ENCODE data around the gene EDRF1. TPM values are rescaled to one million over a fixed set of nuclear protein-coding genes. Genes with fewer than 3 reads are reported as not detected.

Gene EDRF1
- total RNA-seq, 1 donor from 2014 or later = 15.2 TPM

DNA sequence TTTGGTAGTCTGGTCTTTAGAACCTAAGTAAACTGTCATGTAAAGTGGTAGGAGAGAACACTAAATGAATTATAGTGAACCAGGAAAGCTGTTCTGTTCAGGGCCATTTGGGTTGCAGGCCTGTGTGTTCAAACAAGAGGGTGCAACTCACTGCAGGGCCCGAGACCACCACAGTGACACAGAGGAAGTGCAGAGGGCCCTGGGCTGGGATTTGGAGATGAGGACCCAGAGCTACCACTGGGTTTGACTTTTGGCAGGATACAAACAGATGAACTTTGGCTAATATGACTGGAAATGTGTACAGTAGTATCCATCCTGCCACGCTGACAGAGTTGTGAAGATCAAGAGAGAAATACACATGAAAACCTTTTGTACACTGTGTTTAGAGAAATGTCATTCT is 46.3 kb downstream of the EDRF1 start:
- Histone ChIP-seq H3K36me3 (ENCODE audit: control insufficient read depth, insufficient read depth, low read length) (peaks cover 1% of the 10 kb centered on the region), H3K27me3 (ENCODE audit: control insufficient read depth, insufficient read depth, low read length) (no peaks in the 10 kb centered on the region), H3K4me3 (ENCODE audit: low read depth, low read length) (no peak overlapping the region)
- TF ChIP-seq, protein P1, sequence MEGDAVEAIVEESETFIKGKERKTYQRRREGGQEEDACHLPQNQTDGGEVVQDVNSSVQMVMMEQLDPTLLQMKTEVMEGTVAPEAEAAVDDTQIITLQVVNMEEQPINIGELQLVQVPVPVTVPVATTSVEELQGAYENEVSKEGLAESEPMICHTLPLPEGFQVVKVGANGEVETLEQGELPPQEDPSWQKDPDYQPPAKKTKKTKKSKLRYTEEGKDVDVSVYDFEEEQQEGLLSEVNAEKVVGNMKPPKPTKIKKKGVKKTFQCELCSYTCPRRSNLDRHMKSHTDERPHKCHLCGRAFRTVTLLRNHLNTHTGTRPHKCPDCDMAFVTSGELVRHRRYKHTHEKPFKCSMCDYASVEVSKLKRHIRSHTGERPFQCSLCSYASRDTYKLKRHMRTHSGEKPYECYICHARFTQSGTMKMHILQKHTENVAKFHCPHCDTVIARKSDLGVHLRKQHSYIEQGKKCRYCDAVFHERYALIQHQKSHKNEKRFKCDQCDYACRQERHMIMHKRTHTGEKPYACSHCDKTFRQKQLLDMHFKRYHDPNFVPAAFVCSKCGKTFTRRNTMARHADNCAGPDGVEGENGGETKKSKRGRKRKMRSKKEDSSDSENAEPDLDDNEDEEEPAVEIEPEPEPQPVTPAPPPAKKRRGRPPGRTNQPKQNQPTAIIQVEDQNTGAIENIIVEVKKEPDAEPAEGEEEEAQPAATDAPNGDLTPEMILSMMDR (IDR thresholded peaks at IDR 0.05; ENCODE audit: insufficient read depth, low read length, poor library complexity, severe bottlenecking) = no peak
- DNase-seq (ENCODE audit: low read depth) = no peak

DNA sequence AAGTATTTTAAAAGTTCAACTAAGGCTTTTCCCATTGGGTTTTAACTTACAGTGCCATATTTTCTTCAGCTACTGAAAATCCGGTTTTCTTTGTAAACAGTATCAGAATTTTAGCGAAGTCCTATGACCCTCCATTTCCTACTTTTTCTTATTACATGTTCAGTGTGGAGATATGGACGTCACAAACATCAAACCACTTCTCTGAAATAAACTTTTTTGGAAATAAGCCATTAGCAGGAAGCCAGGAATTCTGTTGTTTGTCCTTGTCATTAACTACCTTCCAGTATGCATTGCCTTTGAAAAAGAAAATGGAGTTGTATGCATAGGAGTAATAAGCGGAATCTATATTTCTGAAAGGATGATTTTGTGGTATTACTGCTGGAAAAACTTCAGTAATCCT is 47.0 kb downstream of the EDRF1 start:
- Histone ChIP-seq H3K27me3 (ENCODE audit: control insufficient read depth, insufficient read depth, low read length) (no peaks in the 10 kb centered on the region), H3K36me3 (ENCODE audit: control insufficient read depth, insufficient read depth, low read length) (peaks cover 1% of the 10 kb centered on the region), H3K4me3 (ENCODE audit: low read depth, low read length) (no peak overlapping the region)
- DNase-seq (ENCODE audit: low read depth) = no peak
- TF ChIP-seq, protein P1 (IDR thresholded peaks at IDR 0.05; ENCODE audit: insufficient read depth, low read length, poor library complexity, severe bottlenecking) = no peak

DNA sequence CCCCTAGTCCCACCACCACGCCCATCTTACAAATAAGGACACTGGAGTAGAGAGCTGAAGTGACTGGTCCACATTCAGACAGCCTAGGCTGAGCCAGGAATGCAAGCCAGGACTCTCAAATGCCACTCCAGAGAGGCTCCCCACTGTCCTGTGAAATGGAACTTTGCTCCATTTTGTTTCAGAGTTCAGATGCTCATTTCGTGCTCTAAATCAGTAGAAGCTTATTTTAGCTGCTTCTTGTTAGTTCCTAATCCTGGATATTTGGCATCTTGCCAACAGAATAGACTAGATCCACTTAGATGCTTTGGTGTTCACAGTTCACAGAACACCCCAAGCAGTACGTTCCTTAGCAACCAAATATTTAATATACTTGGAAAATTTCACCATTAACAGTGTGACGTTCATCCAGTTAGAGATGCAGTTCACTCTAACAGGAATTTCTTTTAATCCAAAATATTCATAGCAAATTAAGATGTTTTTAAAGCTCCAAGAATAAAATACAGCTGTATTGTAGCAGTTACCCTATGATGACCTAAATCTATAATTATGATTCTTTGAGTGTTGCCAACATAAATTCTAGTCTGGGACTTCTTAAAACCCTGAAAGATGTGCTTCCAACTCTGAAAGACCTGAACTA is 48.8 kb downstream of the EDRF1 start:
- Histone ChIP-seq H3K36me3 (ENCODE audit: control insufficient read depth, insufficient read depth, low read length) (no peaks in the 10 kb centered on the region), H3K27me3 (ENCODE audit: control insufficient read depth, insufficient read depth, low read length) (no peaks in the 10 kb centered on the region), H3K4me3 (ENCODE audit: low read depth, low read length) (no peak overlapping the region)
- TF ChIP-seq, protein P1 (IDR thresholded peaks at IDR 0.05; ENCODE audit: insufficient read depth, low read length, poor library complexity, severe bottlenecking) = no peak
- no peak for DNase-seq (ENCODE audit: low read depth)

DNA sequence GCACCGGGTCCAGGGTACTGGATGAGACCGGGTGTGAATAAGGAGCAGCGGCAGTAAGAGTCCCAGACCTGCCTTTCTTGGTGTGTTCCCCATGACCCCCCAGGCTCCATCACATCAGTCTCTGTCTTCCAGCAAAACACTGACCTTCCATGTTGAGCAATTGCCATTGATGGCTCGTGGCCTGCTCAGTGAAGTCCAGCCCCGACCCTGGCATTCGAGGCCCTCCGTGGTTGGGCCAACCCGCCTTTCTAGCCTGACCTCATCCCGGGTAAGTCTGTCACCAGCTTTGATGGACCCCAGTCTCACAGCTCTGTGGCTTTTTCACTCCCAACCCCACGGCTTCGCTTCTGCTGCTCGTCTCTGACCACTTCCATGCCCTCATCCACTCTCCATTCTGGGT is 49.7 kb downstream of the EDRF1 start:
- H3K36me3 ChIP-seq (ENCODE audit: control insufficient read depth, insufficient read depth, low read length) = no peaks in the 10 kb centered on the region
- DNase-seq (ENCODE audit: low read depth) = no peak
- peaks cover 2% of the 10 kb centered on the region for H3K27me3 ChIP-seq (ENCODE audit: control insufficient read depth, insufficient read depth, low read length)
- TF ChIP-seq, protein P1 (IDR thresholded peaks at IDR 0.05; ENCODE audit: insufficient read depth, low read length, poor library complexity, severe bottlenecking) = no peak
- no peak overlapping the region for H3K4me3 ChIP-seq (ENCODE audit: low read depth, low read length)

DNA sequence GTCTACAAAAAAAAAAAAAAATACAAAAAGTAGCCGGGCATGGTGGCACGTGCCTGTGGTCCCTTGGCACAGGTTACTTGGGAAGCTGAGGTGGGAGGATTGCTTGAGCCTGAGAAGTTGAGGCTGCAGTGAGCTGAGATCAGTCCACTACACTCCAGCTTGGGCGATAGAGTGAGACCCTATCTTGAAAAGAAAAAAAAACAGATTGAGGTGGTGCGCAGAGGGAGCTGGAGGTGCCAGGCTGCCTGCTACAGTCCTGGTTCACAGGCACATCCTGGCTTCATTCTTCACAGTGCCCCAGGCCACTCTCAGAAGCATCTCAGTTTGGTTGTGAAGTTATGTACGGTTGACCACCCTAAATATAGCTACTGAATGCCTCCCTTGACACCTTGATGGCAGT is 51.3 kb downstream of the EDRF1 start:
- Histone ChIP-seq H3K27me3 (ENCODE audit: control insufficient read depth, insufficient read depth, low read length) (peaks cover 12% of the 10 kb centered on the region), H3K36me3 (ENCODE audit: control insufficient read depth, insufficient read depth, low read length) (no peaks in the 10 kb centered on the region), H3K4me3 (ENCODE audit: low read depth, low read length) (no peak overlapping the region)
- TF ChIP-seq, protein P1 (IDR thresholded peaks at IDR 0.05; ENCODE audit: insufficient read depth, low read length, poor library complexity, severe bottlenecking) = no peak
- no peak for DNase-seq (ENCODE audit: low read depth)

All from kidney epithelial cell (primary cell).